ENCODE measurements around the gene ZNF33B.

ZNF33B gene

DNA sequence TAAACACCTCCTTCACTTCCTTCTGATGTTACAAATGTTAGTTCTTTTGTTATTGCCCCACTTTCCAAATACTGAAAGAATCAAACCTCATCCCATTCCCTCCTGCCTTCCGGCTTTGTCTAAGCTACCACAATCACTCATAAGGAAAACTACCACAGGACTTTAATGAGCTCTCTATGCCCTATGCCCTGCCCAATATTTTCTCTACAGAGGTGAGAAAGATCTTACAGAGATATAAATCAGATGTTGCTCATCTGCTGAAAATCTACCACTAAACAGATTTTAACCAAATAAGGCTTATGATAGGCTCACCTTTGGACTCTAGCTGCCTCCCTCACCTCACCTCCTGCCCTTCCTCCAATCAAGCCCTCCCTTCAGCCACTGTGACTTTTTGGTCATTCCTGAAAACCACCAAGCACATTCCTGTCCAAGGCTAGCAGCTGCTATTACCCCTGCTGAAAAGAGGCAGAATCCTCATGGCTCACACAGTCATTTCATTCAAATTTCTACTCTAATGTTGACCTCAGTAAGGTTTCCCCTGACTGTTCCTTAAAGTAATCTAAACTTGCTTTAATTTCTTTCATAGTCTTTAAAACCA, 7.7 kb downstream of the ZNF33B start:
- Histone ChIP-seq H3K9me3 (no peaks in the 10 kb centered on the region), H3K4me3 (ENCODE audit: low read depth, low read length) (no peak overlapping the region), H3K36me3 (no peaks in the 10 kb centered on the region), H3K4me1 (no peaks in the 10 kb centered on the region), H3K27me3 (no peaks in the 10 kb centered on the region)
- TF ChIP-seq, protein P1, sequence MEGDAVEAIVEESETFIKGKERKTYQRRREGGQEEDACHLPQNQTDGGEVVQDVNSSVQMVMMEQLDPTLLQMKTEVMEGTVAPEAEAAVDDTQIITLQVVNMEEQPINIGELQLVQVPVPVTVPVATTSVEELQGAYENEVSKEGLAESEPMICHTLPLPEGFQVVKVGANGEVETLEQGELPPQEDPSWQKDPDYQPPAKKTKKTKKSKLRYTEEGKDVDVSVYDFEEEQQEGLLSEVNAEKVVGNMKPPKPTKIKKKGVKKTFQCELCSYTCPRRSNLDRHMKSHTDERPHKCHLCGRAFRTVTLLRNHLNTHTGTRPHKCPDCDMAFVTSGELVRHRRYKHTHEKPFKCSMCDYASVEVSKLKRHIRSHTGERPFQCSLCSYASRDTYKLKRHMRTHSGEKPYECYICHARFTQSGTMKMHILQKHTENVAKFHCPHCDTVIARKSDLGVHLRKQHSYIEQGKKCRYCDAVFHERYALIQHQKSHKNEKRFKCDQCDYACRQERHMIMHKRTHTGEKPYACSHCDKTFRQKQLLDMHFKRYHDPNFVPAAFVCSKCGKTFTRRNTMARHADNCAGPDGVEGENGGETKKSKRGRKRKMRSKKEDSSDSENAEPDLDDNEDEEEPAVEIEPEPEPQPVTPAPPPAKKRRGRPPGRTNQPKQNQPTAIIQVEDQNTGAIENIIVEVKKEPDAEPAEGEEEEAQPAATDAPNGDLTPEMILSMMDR (IDR thresholded peaks at IDR 0.05; ENCODE audit: low read depth, low read length): no peak
- DNase-seq: no peak

DNA sequence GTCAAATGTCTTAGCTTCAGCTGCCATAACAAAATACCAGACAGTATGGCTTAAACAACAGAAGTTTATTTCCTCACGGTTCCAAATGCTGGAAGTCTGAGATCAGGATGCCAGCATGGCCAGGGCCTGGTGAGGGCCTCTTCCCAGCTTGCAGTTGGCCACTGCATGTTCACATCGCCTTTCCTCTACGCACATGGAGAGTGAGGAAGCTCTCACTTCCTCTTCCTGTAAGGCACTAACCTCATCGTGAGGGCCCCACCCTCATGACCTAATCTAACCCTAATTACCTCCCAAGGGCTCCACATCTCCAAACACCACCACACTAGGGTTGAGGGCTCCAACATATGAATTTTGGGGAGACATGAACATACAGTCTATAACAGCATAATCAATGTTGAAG, 14.4 kb downstream of the ZNF33B start:
- Histone ChIP-seq H3K36me3 (no peaks in the 10 kb centered on the region), H3K27me3 (no peaks in the 10 kb centered on the region), H3K4me1 (no peaks in the 10 kb centered on the region), H3K9me3 (no peaks in the 10 kb centered on the region), H3K4me3 (ENCODE audit: low read depth, low read length) (no peak overlapping the region)
- no peak for DNase-seq
- TF ChIP-seq, protein P1 (IDR thresholded peaks at IDR 0.05; ENCODE audit: low read depth, low read length): no peak

DNA sequence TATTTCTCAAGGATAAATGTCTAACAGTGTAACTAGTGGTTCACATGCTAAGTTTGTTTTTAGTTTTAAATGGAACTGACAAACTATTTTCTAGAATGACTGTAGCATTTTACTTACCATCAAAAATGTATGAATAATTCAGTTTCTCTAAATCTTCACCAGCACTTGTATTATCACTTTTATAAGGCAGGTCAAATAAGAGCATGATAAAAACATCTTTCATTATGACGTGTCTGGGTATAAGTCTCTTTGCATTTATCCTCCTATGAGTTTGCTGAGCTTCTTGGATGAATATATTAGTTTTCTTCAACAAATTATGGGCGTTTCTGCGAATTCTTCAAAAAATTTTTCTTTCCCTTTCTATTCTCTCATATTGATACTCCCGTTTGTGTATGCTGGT, 19.9 kb downstream of the ZNF33B start:
- Histone ChIP-seq H3K36me3 (no peaks in the 10 kb centered on the region), H3K4me1 (no peaks in the 10 kb centered on the region), H3K9me3 (no peaks in the 10 kb centered on the region), H3K27me3 (no peaks in the 10 kb centered on the region), H3K4me3 (ENCODE audit: low read depth, low read length) (no peak overlapping the region)
- TF ChIP-seq, protein P1 (IDR thresholded peaks at IDR 0.05; ENCODE audit: low read depth, low read length): no peak
- no peak for DNase-seq

DNA sequence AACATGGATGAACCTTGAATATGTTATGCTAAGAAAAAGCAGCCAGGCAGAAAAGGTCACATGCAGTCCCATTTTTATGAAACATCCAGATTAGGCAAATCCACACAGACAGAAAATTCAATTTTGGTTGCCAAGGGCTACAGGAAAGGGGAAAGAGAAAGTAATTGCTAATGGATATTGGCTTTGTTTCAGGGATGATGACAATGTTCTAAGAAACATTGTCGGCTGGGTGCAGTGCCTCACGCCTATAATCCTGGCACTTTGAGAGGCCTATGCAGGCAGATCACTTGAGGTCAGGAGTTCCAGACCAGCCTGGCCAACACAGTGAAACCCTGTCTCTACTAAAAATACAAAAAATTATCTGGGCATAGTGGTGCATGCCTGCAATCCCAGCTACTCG, 23.0 kb downstream of the ZNF33B start:
- TF ChIP-seq, protein P1 (IDR thresholded peaks at IDR 0.05; ENCODE audit: low read depth, low read length): no peak
- Histone ChIP-seq H3K4me1 (no peaks in the 10 kb centered on the region), H3K4me3 (ENCODE audit: low read depth, low read length) (no peak overlapping the region), H3K36me3 (no peaks in the 10 kb centered on the region), H3K27me3 (no peaks in the 10 kb centered on the region), H3K9me3 (no peaks in the 10 kb centered on the region)
- DNase-seq: no peak

DNA sequence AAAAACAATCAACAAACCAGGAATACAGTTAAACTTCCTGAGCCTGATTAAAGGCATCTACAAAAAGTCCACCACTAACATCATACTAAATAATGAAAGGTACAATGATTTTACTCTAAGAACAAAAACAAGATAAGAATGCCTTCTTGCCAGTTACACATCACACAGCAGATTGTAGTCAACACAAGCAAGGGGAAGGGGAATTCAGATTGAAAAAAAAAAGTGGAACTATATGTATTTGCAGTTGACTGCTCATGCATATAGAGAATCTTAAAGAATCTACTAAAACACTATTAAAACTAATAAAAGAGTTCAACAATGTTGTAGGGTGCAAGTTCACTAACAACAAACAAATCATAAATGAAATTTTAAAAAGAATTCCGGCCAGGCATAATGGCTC, 28.5 kb downstream of the ZNF33B start:
- no peaks in the 10 kb centered on the region for H3K27me3 ChIP-seq
- H3K36me3 ChIP-seq: no peaks in the 10 kb centered on the region
- no peak overlapping the region for H3K4me3 ChIP-seq (ENCODE audit: low read depth, low read length)
- TF ChIP-seq, protein P1 (IDR thresholded peaks at IDR 0.05; ENCODE audit: low read depth, low read length): no peak
- no peaks in the 10 kb centered on the region for H3K9me3 ChIP-seq
- DNase-seq: no peak
- H3K4me1 ChIP-seq: no peaks in the 10 kb centered on the region

DNA sequence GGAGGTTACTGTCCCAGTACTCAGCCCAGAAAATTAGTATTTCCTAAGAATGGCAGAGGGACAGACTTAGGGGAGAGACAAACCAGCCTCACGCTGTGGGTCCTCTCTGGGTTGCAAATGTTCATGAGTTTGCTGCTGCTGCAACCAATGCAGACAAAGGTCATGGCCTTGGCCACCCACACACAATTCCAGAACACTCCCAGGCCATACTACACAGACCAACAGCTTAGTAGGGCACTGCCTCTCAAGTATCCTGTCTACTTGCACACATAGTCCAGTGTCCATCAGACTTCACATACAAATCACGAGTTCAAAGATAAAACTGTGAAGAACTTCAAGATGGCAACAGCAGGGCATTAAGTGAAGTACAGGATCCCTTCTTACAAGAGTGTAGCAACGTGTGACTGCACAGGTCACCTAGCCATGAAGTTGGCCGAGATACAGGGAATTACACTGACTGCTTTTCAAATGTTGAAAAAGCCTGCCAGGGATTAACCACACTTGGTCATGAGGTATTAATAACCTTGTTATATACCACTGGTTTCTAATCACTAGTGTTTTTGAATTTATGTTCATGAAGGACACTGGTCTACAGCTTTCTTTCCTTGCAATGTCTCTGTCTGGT, 40.0 kb downstream of the ZNF33B start:
- H3K4me3 ChIP-seq (ENCODE audit: low read depth, low read length): no peak overlapping the region
- no peak for DNase-seq
- H3K9me3 ChIP-seq: no peaks in the 10 kb centered on the region
- TF ChIP-seq, protein P1 (IDR thresholded peaks at IDR 0.05; ENCODE audit: low read depth, low read length): no peak
- H3K36me3 ChIP-seq: no peaks in the 10 kb centered on the region; the same call in 1 of the 2 replicates
- no peaks in the 10 kb centered on the region for H3K4me1 ChIP-seq
- H3K27me3 ChIP-seq: no peaks in the 10 kb centered on the region

All from BE2C (cell line).